HG02588 (cell line): ENCODE data around the gene RARB.

Experiments
- ATAC-seq: cut with Tn5 transposase; IDR thresholded peaks from one replicate; pipeline ENCODE4 v1.9.1; 2021; ENCODE audit warnings: mild to moderate bottlenecking, moderate library complexity; ENCODE audit not compliant: unreplicated experiment

RARB gene

GRCh38 chr3:25542492-25543039 lies 114.5 kb downstream of the RARB start:
- no peak for ATAC-seq

- no peak for ATAC-seq
Measured at GRCh38 chr3:25547103-25547502, 119.0 kb downstream of the RARB start.

GRCh38 chr3:25547943-25548674 lies 120.0 kb downstream of the RARB start:
- ATAC-seq: no peak

- ATAC-seq: no peak
Measured at GRCh38 chr3:25548836-25549235, 120.8 kb downstream of the RARB start.

- ATAC-seq: no peak
Measured at GRCh38 chr3:25552251-25552650, 124.2 kb downstream of the RARB start.

- ATAC-seq: no peak
Measured at GRCh38 chr3:25554376-25554775, 126.3 kb downstream of the RARB start.

GRCh38 chr3:25555695-25556437 lies 127.8 kb downstream of the RARB start:
- ATAC-seq: no peak

- ATAC-seq: no peak
Measured at GRCh38 chr3:25556447-25556846, 128.4 kb downstream of the RARB start.

GRCh38 chr3:25557694-25558093 lies 129.6 kb downstream of the RARB start:
- ATAC-seq: no peak

GRCh38 chr3:25558121-25558520 lies 130.1 kb downstream of the RARB start:
- no peak for ATAC-seq

GRCh38 chr3:25558796-25559195 lies 130.7 kb downstream of the RARB start:
- ATAC-seq: no peak

GRCh38 chr3:25563601-25564000 lies 135.5 kb downstream of the RARB start:
- no peak for ATAC-seq

GRCh38 chr3:25564075-25564474 lies 136.0 kb downstream of the RARB start:
- no peak for ATAC-seq

- ATAC-seq: no peak
Measured at GRCh38 chr3:25565807-25566206, 137.7 kb downstream of the RARB start.

GRCh38 chr3:25566358-25566920 lies 138.4 kb downstream of the RARB start:
- ATAC-seq: no peak

- no peak for ATAC-seq
Measured at GRCh38 chr3:25567388-25567787, 139.3 kb downstream of the RARB start.

GRCh38 chr3:25567806-25568524 lies 139.9 kb downstream of the RARB start:
- no peak for ATAC-seq

GRCh38 chr3:25568525-25569078 lies 140.5 kb downstream of the RARB start:
- no peak for ATAC-seq

GRCh38 chr3:25571285-25571684 lies 143.2 kb downstream of the RARB start:
- ATAC-seq: no peak

- no peak for ATAC-seq
Measured at GRCh38 chr3:25572336-25572735, 144.3 kb downstream of the RARB start.

- no peak for ATAC-seq
Measured at GRCh38 chr3:25572919-25573385, 144.9 kb downstream of the RARB start.
